Colonic mucosa (tissue), 4 donors: ENCODE measurements around the gene EML4. TPM values are rescaled to one million over a fixed set of nuclear protein-coding genes. Genes with fewer than 3 reads are reported as not detected.

Experiments
- DNase-seq: peaks from one replicate; pipeline ENCODE4 v3.0.0-alpha.2; 2020
- H3K27ac ChIP-seq: fragments of 200-600 bp; one replicate; pipeline ENCODE4 v1.8.0; 2021
- H3K27me3 ChIP-seq: fragments of 200-600 bp; one replicate; pipeline ENCODE4 v1.8.0; 2021
- H3K36me3 ChIP-seq: fragments of 200-600 bp; one replicate; pipeline ENCODE4 v1.8.0; 2021
- H3K4me1 ChIP-seq: fragments of 200-600 bp; one replicate; pipeline ENCODE4 v1.8.0; 2021; ENCODE audit warnings: mild to moderate bottlenecking
- H3K4me3 ChIP-seq: fragments of 200-600 bp; one replicate; pipeline ENCODE4 v1.8.0; 2021
- H3K9ac ChIP-seq, 2 donors: one replicate each; pipeline ENCODE4 v1.7.0; 2013; ENCODE audit warnings: control low read depth in 2 of 2, low read depth in 2 of 2, low read length in 2 of 2
- H3K9me3 ChIP-seq: fragments of 200-600 bp; one replicate; pipeline ENCODE4 v1.8.0; 2021
- CTCF ChIP-seq: fragments of 200-600 bp; IDR thresholded peaks from one replicate; pipeline ENCODE4 v1.8.0; 2022; ENCODE audit warnings: antibody characterized with exemption, mild to moderate bottlenecking
- intact Hi-C: fragments of 100-400 bp; cut with DNase I; formaldehyde crosslinking; loops from one replicate; pipeline ENCODE4 v1.14.1; 2022
- total RNA-seq, 2 donors: library from RNA; stranded (reverse); fragmentation: NEBNext Ultra II Directional in 1 of 2; extraction: Animal tissue kit (Norgen Biotek cat#: 25700) in 1 of 2; gene quantifications; one replicate each; pipeline ENCODE4 v1.2.1, GENCODE V29; 2021
- donor health status: healthy.
- donor health status: DM: no; HTN: no; CAD: no.
- donor health status: DM: no; HTN: no; CAD: no.

The EML4 gene
- total RNA-seq, 2 donors from 2014 or later = 82.1 to 103 TPM

DNA sequence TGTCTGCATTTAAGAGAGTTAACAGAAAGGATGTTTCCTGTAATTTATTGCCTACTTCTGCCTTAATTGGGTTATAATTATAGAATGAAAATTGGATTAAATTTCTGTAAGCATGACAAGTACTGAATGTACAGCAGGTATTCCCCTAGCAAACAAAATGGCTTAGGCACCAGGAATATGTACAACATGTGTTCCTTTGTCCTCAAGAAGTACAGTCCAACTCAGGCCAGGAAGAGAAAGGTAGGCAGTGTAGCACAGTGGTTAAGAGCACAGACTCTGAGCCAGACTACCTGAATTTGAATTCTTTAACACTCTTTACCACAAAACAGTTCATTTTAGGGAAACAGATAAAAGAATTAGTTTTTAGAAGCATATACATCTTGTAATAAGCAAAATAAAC is 148.8 kb downstream of the EML4 start:
- TF ChIP-seq CTCF = no peak
- Histone ChIP-seq H3K9ac (no peak overlapping the region), H3K4me3 (no peak overlapping the region), H3K9me3 (no peaks in the 10 kb centered on the region), H3K27ac (no peak overlapping the region), H3K27me3 (no peaks in the 10 kb centered on the region), H3K36me3 (no peaks in the 10 kb centered on the region), H3K4me1 (no peaks in the 10 kb centered on the region)
- DNase-seq = no peak
- intact Hi-C loops = no loop called here

GRCh38 chr2:42319265-42319664 is 150.1 kb downstream of the EML4 start:
- H3K9ac ChIP-seq = no peak overlapping the region
- H3K9me3 ChIP-seq = no peaks in the 10 kb centered on the region
- H3K4me1 ChIP-seq = no peaks in the 10 kb centered on the region
- H3K36me3 ChIP-seq = no peaks in the 10 kb centered on the region
- H3K27me3 ChIP-seq = no peaks in the 10 kb centered on the region
- intact Hi-C loops = no loop called here
- no peak for DNase-seq
- H3K4me3 ChIP-seq = no peak overlapping the region
- no peak for TF ChIP-seq CTCF
- no peak overlapping the region for H3K27ac ChIP-seq

DNA sequence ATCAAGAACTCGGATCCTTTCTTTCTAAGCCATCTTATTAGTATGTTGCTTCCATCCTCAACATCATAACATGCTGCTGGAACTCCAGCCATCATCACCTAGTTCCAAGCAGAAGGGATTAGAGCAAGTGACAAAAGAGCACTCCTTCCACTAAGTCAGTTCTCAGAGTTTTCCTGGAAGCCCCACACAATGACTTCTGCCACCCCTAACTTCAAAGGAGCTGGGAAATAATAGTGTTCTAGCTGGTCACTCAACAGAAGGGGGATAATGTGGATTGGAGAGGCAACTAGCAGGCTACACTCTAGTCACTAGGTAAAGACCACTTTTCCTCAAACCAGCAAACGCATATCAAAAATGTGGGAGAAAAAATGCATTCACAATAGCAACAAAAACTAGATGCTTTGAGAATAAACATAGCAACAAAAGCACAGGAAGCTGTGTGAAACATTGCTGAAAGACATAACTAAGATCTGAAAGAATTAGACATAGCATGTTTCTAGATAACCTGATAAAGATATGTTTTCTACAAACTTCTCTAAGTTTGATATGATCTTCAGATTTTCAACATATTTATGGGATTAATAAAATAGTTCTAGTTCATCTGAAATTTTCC is 152.4 kb downstream of the EML4 start:
- intact Hi-C loops = loop anchor here (5.0 to 10.0 kb wide), 2 partner anchors 224 to 467 kb away; no protein-coding TSS in a partner anchor
- DNase-seq = no peak
- no peak overlapping the region for H3K4me3 ChIP-seq
- no peak overlapping the region for H3K27ac ChIP-seq
- H3K36me3 ChIP-seq = no peaks in the 10 kb centered on the region
- TF ChIP-seq CTCF = no peak
- no peaks in the 10 kb centered on the region for H3K27me3 ChIP-seq
- H3K4me1 ChIP-seq = no peaks in the 10 kb centered on the region
- no peak overlapping the region for H3K9ac ChIP-seq
- H3K9me3 ChIP-seq = no peaks in the 10 kb centered on the region

- H3K4me1 ChIP-seq = no peaks in the 10 kb centered on the region
- H3K36me3 ChIP-seq = no peaks in the 10 kb centered on the region
- no peak for TF ChIP-seq CTCF
- intact Hi-C loops = loop anchor here (5.0 to 10.0 kb wide), 2 partner anchors 227 to 469 kb away; no protein-coding TSS in a partner anchor
- no peak overlapping the region for H3K9ac ChIP-seq
- H3K27ac ChIP-seq = no peak overlapping the region
- no peak overlapping the region for H3K4me3 ChIP-seq
- no peaks in the 10 kb centered on the region for H3K27me3 ChIP-seq
- H3K9me3 ChIP-seq = no peaks in the 10 kb centered on the region
- no peak for DNase-seq
Measured at GRCh38 chr2:42324244-42324643, 155.1 kb downstream of the EML4 start.

GRCh38 chr2:42324949-42325348 is 155.8 kb downstream of the EML4 start:
- no peaks in the 10 kb centered on the region for H3K9me3 ChIP-seq
- DNase-seq = no peak
- H3K4me3 ChIP-seq = no peak overlapping the region
- H3K27ac ChIP-seq = no peak overlapping the region
- intact Hi-C loops = loop anchor here (5.0 to 10.0 kb wide), 2 partner anchors 228 to 470 kb away; no protein-coding TSS in a partner anchor
- H3K9ac ChIP-seq = no peak overlapping the region
- no peak for TF ChIP-seq CTCF
- H3K36me3 ChIP-seq = no peaks in the 10 kb centered on the region
- no peaks in the 10 kb centered on the region for H3K4me1 ChIP-seq
- no peaks in the 10 kb centered on the region for H3K27me3 ChIP-seq
